Transverse colon (tissue), 4 donors: Measurements from ENCODE around the gene PRKG1.

Source experiments
- CTCF ChIP-seq, 5 experiments: fragments of 200-600 bp in 3 of 5; fragments of 450-650 bp in 2 of 5; sonication (generic) in 3 of 5; IDR thresholded peaks; 1 replicate in 2 of 5; 2 replicates in 3 of 5; pipeline ENCODE4 v1.5.1; 2016 to 2017; ENCODE audit warnings: antibody characterized with exemption in 5 of 5, inconsistent platforms in 3 of 5, mild to moderate bottlenecking in 2 of 5, moderate library complexity in 1 of 5
- EP300 ChIP-seq: sonication (generic); formaldehyde crosslinking; IDR thresholded peaks from one replicate; pipeline ENCODE4 v1.6.1; 2017; ENCODE audit warnings: antibody characterized with exemption, low read depth
- POLR2A ChIP-seq: fragments of 450-650 bp; IDR thresholded peaks from one replicate; pipeline ENCODE4 v1.6.1; 2016; ENCODE audit warnings: antibody characterized with exemption, mild to moderate bottlenecking, moderate library complexity
- POLR2AphosphoS5 ChIP-seq, 3 donors: sonication (generic); formaldehyde crosslinking; IDR thresholded peaks; one replicate each; pipeline ENCODE4 v1.6.1; 2016; ENCODE audit warnings: antibody characterized with exemption in 3 of 3

- TF ChIP-seq CTCF (IDR thresholded peaks at IDR 0.05) (no peak), POLR2A (no peak), POLR2AphosphoS5 (IDR thresholded peaks at IDR 0.05) (no peak), EP300 (no peak)
Observed at GRCh38 chr10:51878695-51879094, 804.4 kb downstream of the PRKG1 start.
